OCI-LY7 (cell line): Measurements from ENCODE around the gene DSCAM. TPM values are rescaled to one million over a fixed set of nuclear protein-coding genes. Genes with fewer than 3 reads are reported as not detected.

Experiments
- BruUV-seq: library from RNA; stranded (reverse); fragments of 400-500 nt; replicated peaks from 2 replicates; lab custom pipeline; 2021; lab: Mats Ljungman, UMichigan
- CTCF ChIA-PET: fragments of 300-600 bp; sonication (Branson Sonifier 250); formaldehyde crosslinking; loops from one replicate; lab custom pipeline; 2022; ENCODE audit warnings: antibody characterized with exemption; ENCODE audit not compliant: unreplicated experiment; lab: Charles Lee
- POLR2A ChIA-PET: fragments of 300-600 bp; sonication (Branson Sonifier 250); formaldehyde crosslinking; loops from one replicate; lab custom pipeline; 2022; ENCODE audit warnings: antibody characterized with exemption; lab: Charles Lee
- DNase-seq: peaks from one replicate; pipeline ENCODE4 v3.0.0-alpha.2; 2015; ENCODE audit warnings: low spot score
- H2AFZ ChIP-seq: fragments of 200-600 bp; sonication (generic), shearing (Covaris generic); 2 replicates; pipeline ENCODE4 v1.6.1; 2014; ENCODE audit warnings: mild to moderate bottlenecking, antibody characterized with exemption, low read length, moderate library complexity
- H3K27ac ChIP-seq: fragments of 200-600 bp; sonication (generic); 2 replicates; pipeline ENCODE4 v1.5.1; 2014; ENCODE audit warnings: mixed run types, low read depth, mild to moderate bottlenecking, moderate library complexity, low read length, inconsistent platforms; ENCODE audit not compliant: poor library complexity, severe bottlenecking
- H3K36me3 ChIP-seq: fragments of 200-600 bp; sonication (generic); 2 replicates; pipeline ENCODE4 v1.6.1; 2014; ENCODE audit warnings: mild to moderate bottlenecking, antibody characterized with exemption, low read length, moderate library complexity, mixed read lengths; ENCODE audit not compliant: insufficient read depth
- H3K4me1 ChIP-seq: fragments of 200-600 bp; sonication (generic); 2 replicates; pipeline ENCODE4 v1.5.1; 2014; ENCODE audit warnings: mild to moderate bottlenecking, low read length; ENCODE audit not compliant: insufficient read depth, poor library complexity, severe bottlenecking
- H3K4me2 ChIP-seq: fragments of 200-600 bp; sonication (generic); 2 replicates; pipeline ENCODE4 v1.6.1; 2014; ENCODE audit warnings: mild to moderate bottlenecking, low read length
- H3K4me3 ChIP-seq: fragments of 200-600 bp; sonication (generic); 2 replicates; pipeline ENCODE4 v1.5.1; 2014; ENCODE audit warnings: mild to moderate bottlenecking, low read depth, low read length; ENCODE audit not compliant: poor library complexity, severe bottlenecking
- H3K79me2 ChIP-seq: fragments of 200-600 bp; sonication (generic); 2 replicates; pipeline ENCODE4 v1.6.1; 2016; ENCODE audit warnings: low read depth, mild to moderate bottlenecking, low read length, moderate library complexity, mixed read lengths; ENCODE audit not compliant: insufficient read depth
- H3K9me2 ChIP-seq: fragments of 200-600 bp; sonication (generic); 2 replicates; pipeline ENCODE4 v1.6.1; 2016; ENCODE audit warnings: mild to moderate bottlenecking, low read length, mixed read lengths; ENCODE audit not compliant: insufficient read depth
- H3K9me3 ChIP-seq: fragments of 200-600 bp; sonication (generic); 2 replicates; pipeline ENCODE4 v1.6.1; 2014; ENCODE audit warnings: mild to moderate bottlenecking, mixed run types, low read length, mixed read lengths
- H4K20me1 ChIP-seq: fragments of 200-600 bp; sonication (generic); 2 replicates; pipeline ENCODE4 v1.6.1; 2014; ENCODE audit warnings: mild to moderate bottlenecking, antibody characterized with exemption, low read length, moderate library complexity, mixed read lengths; ENCODE audit not compliant: insufficient read depth
- CTCF ChIP-seq: fragments of 200-600 bp; sonication (generic); conservative IDR thresholded peaks from 2 replicates; pipeline ENCODE4 v1.5.1; 2014; ENCODE audit warnings: mild to moderate bottlenecking, antibody characterized with exemption, low read length, moderate library complexity, mixed read lengths
- EZH2phosphoT487 ChIP-seq: fragments of 200-600 bp; sonication (generic); IDR thresholded peaks from 2 replicates; pipeline ENCODE4 v1.6.1; 2018; ENCODE audit warnings: low read depth, borderline replicate concordance, mild to moderate bottlenecking, mixed run types, antibody characterized with exemption, low read length, moderate library complexity, mixed read lengths
- intact Hi-C: fragments of 100-400 bp; cut with micrococcal nuclease; formaldehyde crosslinking; loops from one replicate; pipeline ENCODE4 v1.10.0; 2022; ENCODE audit not compliant: unreplicated experiment
- total RNA-seq, 2 experiments: library from RNA; depleted of rRNA in 1 of 2; stranded (reverse); fragments of >200 nt in 1 of 2; shearing (Covaris generic) in 1 of 2; gene quantifications; 2 replicates each; pipeline ENCODE4 v1.2.3, GENCODE V29; 2014 to 2022

DSCAM gene
- total RNA-seq, 2 experiments from 2014 or later, result not detected

GRCh38 chr21:40257342-40257741 is 589.6 kb downstream of the DSCAM start:
- ChIA-PET CTCF (no interaction called here), POLR2A (no interaction called here)
- Histone ChIP-seq H3K9me2 (no peaks in the 10 kb centered on the region), H3K4me3 (no peak overlapping the region), H4K20me1 (no peaks in the 10 kb centered on the region), H2AFZ (no peak overlapping the region), H3K36me3 (no peaks in the 10 kb centered on the region), H3K4me1 (no peaks in the 10 kb centered on the region), H3K27ac (no peak overlapping the region), H3K4me2 (no peak overlapping the region), H3K9me3 (no peaks in the 10 kb centered on the region), H3K79me2 (no peaks in the 10 kb centered on the region)
- no TSS peak for BruUV-seq
- TF ChIP-seq CTCF (no peak), EZH2phosphoT487 (no peak)
- intact Hi-C loops, result no loop called here
- no peak for DNase-seq

- POLR2A ChIA-PET, result no interaction called here
- no peak overlapping the region for H2AFZ ChIP-seq
- no peak for DNase-seq
- CTCF ChIA-PET, result no interaction called here
- H3K4me2 ChIP-seq, result no peak overlapping the region
- TF ChIP-seq CTCF, result no peak
- TF ChIP-seq EZH2phosphoT487, result no peak
- H3K9me3 ChIP-seq, result no peaks in the 10 kb centered on the region
- H3K27ac ChIP-seq, result no peak overlapping the region
- H3K79me2 ChIP-seq, result no peaks in the 10 kb centered on the region
- no peak overlapping the region for H3K4me3 ChIP-seq
- H3K9me2 ChIP-seq, result no peaks in the 10 kb centered on the region
- BruUV-seq, result no TSS peak
- no peaks in the 10 kb centered on the region for H3K4me1 ChIP-seq
- intact Hi-C loops, result no loop called here
- no peaks in the 10 kb centered on the region for H3K36me3 ChIP-seq
- no peaks in the 10 kb centered on the region for H4K20me1 ChIP-seq
Measured at GRCh38 chr21:40255518-40256444, 591.2 kb downstream of the DSCAM start.
